HCT116 (cell line): ENCODE data around the gene ADCY1. TPM values are rescaled to one million over a fixed set of nuclear protein-coding genes. Genes with fewer than 3 reads are reported as not detected.

ENCODE experiments used
- ATAC-seq: fragments of 200-7000 bp; cut with Tn5 transposase; 2 replicates; pipeline ENCODE4 v1.9.1; 2020; ENCODE audit warnings: mild to moderate bottlenecking, moderate library complexity
- BruUV-seq: library from RNA; stranded (reverse); fragments of 400-500 nt; replicated peaks from 2 replicates; lab custom pipeline; 2021; lab: Mats Ljungman, UMichigan
- CTCF ChIA-PET: fragments of 300-600 bp; sonication (Branson Sonifier 250); formaldehyde crosslinking; loops from one replicate; lab custom pipeline; 2021; ENCODE audit warnings: antibody characterized with exemption; lab: Charles Lee
- POLR2A ChIA-PET: fragments of 300-600, 350-600 bp; sonication (Branson Sonifier 250); formaldehyde crosslinking; loops from one replicate; lab custom pipeline; 2021; ENCODE audit warnings: antibody characterized with exemption; lab: Charles Lee
- RAD21 ChIA-PET, 2 experiments: fragments of 300-600 bp; sonication (Branson Sonifier 250); formaldehyde crosslinking; loops; one replicate each; lab custom pipeline; 2023; ENCODE audit warnings: low total read pairs in 2 of 2; ENCODE audit not compliant: uncharacterized antibody in 2 of 2, unreplicated experiment in 2 of 2, low non-redundant PET in 1 of 2; lab: Charles Lee
- DNase-seq: peaks from one replicate; pipeline ENCODE4 v3.0.0-alpha.2; 2010; ENCODE audit warnings: low read depth, low spot score
- H2AFZ ChIP-seq: fragments of 200-600 bp; shearing (Covaris generic), sonication (generic); 2 replicates; pipeline ENCODE4 v1.6.1; 2017; ENCODE audit warnings: low read depth, mixed run types, mixed read lengths, antibody characterized with exemption, low read length; ENCODE audit not compliant: poor library complexity, severe bottlenecking
- H3K27ac ChIP-seq: 2 replicates; pipeline ENCODE4 v1.5.1; 2012; ENCODE audit warnings: low read depth, low read length
- H3K27me3 ChIP-seq: fragments of 200-600 bp; sonication (generic); 2 replicates; pipeline ENCODE4 v1.6.1; 2016; ENCODE audit warnings: mixed run types, low read length, mixed read lengths; ENCODE audit not compliant: insufficient read depth
- H3K36me3 ChIP-seq, 2 experiments: fragments of 200-500 bp in 1 of 2; fragments of 200-600 bp in 1 of 2; sonication (Bioruptor generic) in 1 of 2; sonication (generic) in 1 of 2; 2 replicates each; pipeline versions ENCODE4 v1.5.1 to v1.6.1; 2014 to 2016; ENCODE audit warnings: low read length in 2 of 2, inconsistent platforms in 1 of 2, mixed read lengths in 1 of 2, mixed run types in 1 of 2; ENCODE audit not compliant: insufficient read depth in 2 of 2, control insufficient read depth in 1 of 2
- H3K4me1 ChIP-seq, 2 experiments: fragments of 200-600 bp in 1 of 2; sonication (generic) in 1 of 2; 2 replicates each; pipeline versions ENCODE4 v1.5.1 to v1.6.1; 2012 to 2017; ENCODE audit warnings: low read length in 2 of 2, inconsistent platforms in 1 of 2, mild to moderate bottlenecking in 1 of 2, mixed read lengths in 1 of 2, mixed run types in 1 of 2, moderate library complexity in 1 of 2; ENCODE audit not compliant: insufficient read depth in 2 of 2, control insufficient read depth in 1 of 2
- H3K4me2 ChIP-seq: fragments of 200-600 bp; sonication (generic); 2 replicates; pipeline ENCODE4 v1.6.1; 2017; ENCODE audit warnings: mixed run types, low read length, mixed read lengths
- H3K4me3 ChIP-seq, 2 experiments: fragments of 200-600 bp in 1 of 2; sonication (generic) in 1 of 2; replicated peaks in 1 of 2; 2 replicates each; pipeline ENCODE4 v1.5.1; 2011 to 2016; ENCODE audit warnings: low read length in 2 of 2, control low read depth in 1 of 2, low read depth in 1 of 2, mild to moderate bottlenecking in 1 of 2, mixed read lengths in 1 of 2, mixed run types in 1 of 2
- H3K79me2 ChIP-seq: fragments of 200-600 bp; sonication (generic); 2 replicates; pipeline ENCODE4 v1.6.1; 2017; ENCODE audit warnings: mild to moderate bottlenecking, mixed run types, low read length, moderate library complexity, mixed read lengths; ENCODE audit not compliant: insufficient read depth
- H3K9ac ChIP-seq: fragments of 200-600 bp; sonication (generic); 2 replicates; pipeline ENCODE4 v1.6.1; 2016; ENCODE audit warnings: low read length, mixed read lengths
- H3K9me2 ChIP-seq: fragments of 200-600 bp; sonication (generic), shearing (Covaris generic); 2 replicates; pipeline ENCODE4 v1.6.1; 2017; ENCODE audit warnings: mixed run types, mild to moderate bottlenecking, moderate library complexity; ENCODE audit not compliant: insufficient read depth
- H3K9me3 ChIP-seq, 2 experiments: fragments of 200-500 bp in 1 of 2; fragments of 200-600 bp in 1 of 2; sonication (Bioruptor generic) in 1 of 2; sonication (generic) in 1 of 2; 2 replicates each; pipeline ENCODE4 v1.6.1; 2014 to 2017; ENCODE audit warnings: low read length in 2 of 2, mixed read lengths in 2 of 2, inconsistent platforms in 1 of 2, low read depth in 1 of 2, mild to moderate bottlenecking in 1 of 2, mixed run types in 1 of 2, moderate library complexity in 1 of 2; ENCODE audit not compliant: control insufficient read depth in 1 of 2, insufficient read depth in 1 of 2
- H4K20me1 ChIP-seq: fragments of 200-600 bp; sonication (generic), shearing (Covaris generic); 2 replicates; pipeline ENCODE4 v1.6.1; 2017; ENCODE audit warnings: mixed run types, mild to moderate bottlenecking, moderate library complexity; ENCODE audit not compliant: insufficient read depth
- JUND ChIP-seq: IDR thresholded peaks from 2 replicates; pipeline ENCODE4 v1.6.1; 2012
- MAX ChIP-seq: IDR thresholded peaks from 2 replicates; pipeline ENCODE4 v1.6.1; 2012
- REST ChIP-seq: IDR thresholded peaks from 2 replicates; pipeline ENCODE4 v1.6.1; 2012; ENCODE audit warnings: low read depth
- SP1 ChIP-seq: IDR thresholded peaks from 2 replicates; pipeline ENCODE4 v1.6.1; 2012; ENCODE audit warnings: low read depth
- TCF7L2 ChIP-seq: IDR thresholded peaks from 2 replicates; pipeline ENCODE4 v1.7.0; 2011; ENCODE audit warnings: borderline replicate concordance, inconsistent platforms; ENCODE audit not compliant: insufficient read depth, insufficient read length; ENCODE audit errors: extremely low read depth
- ZBTB33 ChIP-seq: IDR thresholded peaks from 2 replicates; pipeline ENCODE4 v1.6.1; 2011; ENCODE audit warnings: mild to moderate bottlenecking, low read length, moderate library complexity; ENCODE audit not compliant: insufficient replicate concordance; ENCODE audit errors: extremely low read depth
- intact Hi-C: fragments of 100-400 bp; cut with micrococcal nuclease; formaldehyde crosslinking; loops from 2 replicates; pipeline ENCODE4 v1.10.0; 2022
- total RNA-seq: library from RNA; stranded (reverse); gene quantifications from one replicate; pipeline ENCODE4 v1.2.1, GENCODE V29; 2021; ENCODE audit not compliant: unreplicated experiment

Gene ADCY1
- total RNA-seq, 1 experiment from 2014 or later = 0.05 TPM

DNA sequence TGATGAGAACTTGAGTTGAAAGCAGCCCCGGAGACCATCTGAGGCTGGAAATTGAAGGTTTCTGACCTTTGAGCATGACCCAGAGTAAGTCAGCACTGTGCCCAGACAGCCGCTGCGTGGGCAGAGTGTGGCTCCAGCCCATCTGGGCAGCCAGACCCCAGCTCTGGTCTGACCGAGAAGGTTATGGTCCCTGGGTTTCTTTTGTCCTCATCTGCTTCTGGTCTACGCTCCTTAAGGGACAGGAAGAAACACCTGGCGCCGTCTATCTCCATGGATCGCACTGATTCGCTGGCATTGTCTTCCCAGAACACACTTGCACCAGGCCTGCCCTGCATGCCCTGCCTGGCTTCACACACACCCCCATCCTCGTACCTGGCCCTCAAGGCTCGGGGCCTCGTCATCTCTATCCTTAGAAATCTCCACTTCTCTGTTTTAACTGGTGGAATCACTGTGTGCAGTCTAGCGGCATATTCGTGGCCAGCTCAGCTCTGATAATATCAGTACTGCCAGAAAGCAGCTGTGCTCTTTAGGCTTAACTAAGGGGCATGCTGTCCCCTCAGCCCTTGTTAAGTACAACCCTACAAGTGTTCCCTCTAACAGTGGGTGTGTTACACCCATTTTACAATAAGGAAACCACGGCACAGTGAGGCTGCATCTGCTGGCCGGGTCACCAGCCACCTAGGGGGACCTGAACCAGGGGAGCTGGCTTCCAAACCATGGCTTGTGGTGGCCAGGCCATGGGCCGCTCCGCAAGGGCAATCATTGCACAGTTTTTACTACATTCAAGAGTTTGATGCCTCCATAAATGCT, 127.7 kb downstream of the ADCY1 start:
- Histone ChIP-seq H3K4me3 (no peak overlapping the region), H3K27me3 (peaks cover 36% of the 10 kb centered on the region), H2AFZ (no peak overlapping the region), H3K4me2 (no peak overlapping the region), H4K20me1 (no peaks in the 10 kb centered on the region), H3K27ac (no peak overlapping the region)
- BruUV-seq = no TSS peak
- DNase-seq (no peak), ATAC-seq (no peak)
- RAD21 ChIA-PET = no interaction called here
- CTCF ChIA-PET = no interaction called here
- no peak for TF ChIP-seq SP1
- TF ChIP-seq REST = no peak
- TF ChIP-seq ZBTB33 = no peak
- TF ChIP-seq JUND = no peak
- no peak for TF ChIP-seq TCF7L2
- TF ChIP-seq MAX = no peak
- TF ChIP-seq, all 23 proteins: peak for 0
- Histone ChIP-seq H3K36me3 (no peaks in the 10 kb centered on the region), H3K9ac (no peak overlapping the region), H3K4me1 (no peaks in the 10 kb centered on the region), H3K9me2 (no peaks in the 10 kb centered on the region), H3K9me3 (no peaks in the 10 kb centered on the region), H3K79me2 (no peaks in the 10 kb centered on the region)
- intact Hi-C loops = no loop called here
- POLR2A ChIA-PET = no interaction called here
